Subcutaneous adipose tissue (tissue), 4 donors: ENCODE measurements around the gene GFRA1. TPM values are rescaled to one million over a fixed set of nuclear protein-coding genes. Genes with fewer than 3 reads are reported as not detected.

Source experiments
- total RNA-seq, 4 donors: library from RNA; depleted of rRNA; stranded (reverse); fragments of >200 nt; gene quantifications; one replicate each; pipeline ENCODE4 v1.1.0, GENCODE V29; 2016
- TF ChIP-seq, protein P1 (sequence below): fragments of 450-650 bp; IDR thresholded peaks from one replicate; pipeline ENCODE4 v1.5.1; 2016; ENCODE audit warnings: low read depth, mild to moderate bottlenecking, control low read depth, antibody characterized with exemption, moderate library complexity

The GFRA1 gene
- total RNA-seq, 4 donors from 2014 or later, result 47.8 to 152 (median 69.4) TPM

DNA sequence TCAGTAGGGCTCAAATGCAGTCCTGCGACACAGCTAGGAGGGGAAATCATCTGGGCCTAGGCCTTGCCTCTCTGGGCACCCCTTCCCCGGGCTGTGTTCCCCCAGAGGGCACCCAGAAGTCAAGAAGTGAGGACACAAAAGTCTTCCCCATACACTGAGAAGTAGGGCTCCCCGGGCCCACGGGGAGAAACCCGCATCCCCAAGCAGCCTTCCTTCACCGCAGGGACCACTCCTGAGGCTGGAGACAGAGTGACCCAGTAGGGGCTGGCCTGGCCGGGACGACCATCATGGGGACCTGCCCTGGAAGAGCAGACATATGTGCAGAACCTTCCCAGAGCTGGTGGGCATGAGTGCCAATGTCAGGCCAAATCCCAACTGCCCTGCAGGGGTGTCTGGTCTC is 163.5 kb downstream of the GFRA1 start:
- TF ChIP-seq, protein P1, sequence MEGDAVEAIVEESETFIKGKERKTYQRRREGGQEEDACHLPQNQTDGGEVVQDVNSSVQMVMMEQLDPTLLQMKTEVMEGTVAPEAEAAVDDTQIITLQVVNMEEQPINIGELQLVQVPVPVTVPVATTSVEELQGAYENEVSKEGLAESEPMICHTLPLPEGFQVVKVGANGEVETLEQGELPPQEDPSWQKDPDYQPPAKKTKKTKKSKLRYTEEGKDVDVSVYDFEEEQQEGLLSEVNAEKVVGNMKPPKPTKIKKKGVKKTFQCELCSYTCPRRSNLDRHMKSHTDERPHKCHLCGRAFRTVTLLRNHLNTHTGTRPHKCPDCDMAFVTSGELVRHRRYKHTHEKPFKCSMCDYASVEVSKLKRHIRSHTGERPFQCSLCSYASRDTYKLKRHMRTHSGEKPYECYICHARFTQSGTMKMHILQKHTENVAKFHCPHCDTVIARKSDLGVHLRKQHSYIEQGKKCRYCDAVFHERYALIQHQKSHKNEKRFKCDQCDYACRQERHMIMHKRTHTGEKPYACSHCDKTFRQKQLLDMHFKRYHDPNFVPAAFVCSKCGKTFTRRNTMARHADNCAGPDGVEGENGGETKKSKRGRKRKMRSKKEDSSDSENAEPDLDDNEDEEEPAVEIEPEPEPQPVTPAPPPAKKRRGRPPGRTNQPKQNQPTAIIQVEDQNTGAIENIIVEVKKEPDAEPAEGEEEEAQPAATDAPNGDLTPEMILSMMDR, result no peak

DNA sequence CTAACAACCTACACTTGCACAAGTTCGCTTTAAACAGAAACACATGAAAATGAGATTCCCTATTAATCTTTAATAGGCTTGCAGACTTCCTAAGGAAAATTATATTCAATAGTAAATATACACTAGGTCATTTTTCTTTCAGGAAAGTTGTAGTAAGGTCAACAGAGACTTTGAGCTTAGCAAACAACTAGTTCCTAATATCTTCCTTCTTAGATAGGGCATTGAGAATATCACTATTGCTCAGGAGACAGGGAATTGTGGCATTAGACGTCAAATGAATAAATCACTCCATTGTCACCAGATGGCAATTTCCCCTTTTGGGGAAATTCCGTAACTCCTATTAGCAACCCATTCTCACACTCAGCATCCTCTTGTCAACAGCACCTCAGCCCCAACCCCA is 164.9 kb downstream of the GFRA1 start:
- TF ChIP-seq, protein P1, result no peak

DNA sequence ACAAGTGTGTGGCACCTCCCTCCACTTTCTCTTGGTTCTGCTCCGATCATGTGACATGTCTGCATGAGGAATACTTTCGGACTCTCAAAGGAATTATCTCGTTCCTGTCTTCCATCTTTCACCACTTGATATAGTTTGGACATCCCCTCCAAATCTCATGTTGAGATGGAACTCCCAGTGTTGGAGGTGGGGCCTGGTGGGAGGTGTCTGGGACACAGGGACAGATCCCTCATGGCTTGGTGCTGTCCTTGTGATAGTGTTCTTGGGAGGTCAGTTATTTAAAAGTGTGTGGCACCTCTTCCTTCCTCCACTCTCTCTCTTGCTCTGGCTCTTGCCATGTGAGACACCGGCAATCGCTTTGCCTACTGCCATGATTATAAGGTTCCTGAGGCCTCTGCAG is 166.4 kb downstream of the GFRA1 start:
- TF ChIP-seq, protein P1, result no peak

DNA sequence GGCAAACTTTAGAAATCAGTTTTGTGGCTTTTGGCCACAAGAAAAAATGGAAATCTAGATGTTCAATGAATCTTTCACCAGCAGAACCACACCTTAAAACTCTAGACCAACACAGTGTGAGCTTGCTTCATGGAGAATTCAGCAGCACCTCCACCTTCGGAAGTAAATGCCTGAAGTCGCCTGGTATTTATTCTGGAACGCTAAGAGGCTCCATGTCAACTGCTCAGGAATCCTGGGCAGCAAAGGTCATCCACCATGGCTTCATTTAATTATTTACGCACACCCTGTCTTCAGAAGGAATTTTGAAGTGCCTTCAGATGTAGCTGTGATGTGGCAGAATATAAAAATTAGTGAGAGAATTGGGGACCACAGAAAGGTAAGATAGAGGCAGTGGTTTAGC is 167.7 kb downstream of the GFRA1 start:
- TF ChIP-seq, protein P1, result no peak

DNA sequence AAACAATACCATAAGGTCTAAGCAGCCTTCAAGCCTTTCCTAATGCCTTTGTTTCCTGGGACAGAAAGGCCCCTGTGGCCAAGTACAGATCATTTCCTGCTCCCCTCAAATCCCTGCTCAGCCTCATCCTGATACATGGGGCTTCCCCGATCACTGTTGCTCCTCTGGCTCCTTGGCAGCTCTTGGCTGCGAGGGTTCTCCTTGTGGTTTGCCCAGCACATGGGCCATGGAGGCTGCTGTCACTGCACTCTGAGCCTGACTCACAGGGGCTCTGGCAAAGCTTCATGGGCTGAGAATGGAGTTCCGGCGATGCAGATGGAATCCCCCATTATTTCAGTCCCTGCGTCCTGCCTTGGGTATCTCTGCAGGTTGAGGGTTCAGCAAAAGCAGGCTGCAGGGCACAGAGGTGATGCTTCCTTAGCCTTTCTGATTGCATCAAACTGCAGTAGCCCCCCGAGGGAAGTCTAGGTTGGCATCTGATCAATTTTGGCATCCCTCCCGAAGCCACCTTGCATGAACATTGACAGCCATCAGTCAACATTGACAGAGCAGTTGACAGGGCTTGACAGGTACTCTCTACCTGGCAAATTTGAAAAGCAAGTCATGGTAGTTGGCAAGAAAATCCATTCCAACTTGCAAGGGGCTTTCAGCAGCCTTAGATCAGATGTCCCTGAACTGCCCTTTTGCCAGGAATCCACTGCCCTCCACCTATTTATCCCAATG is 168.6 kb downstream of the GFRA1 start:
- TF ChIP-seq, protein P1, result no peak

DNA sequence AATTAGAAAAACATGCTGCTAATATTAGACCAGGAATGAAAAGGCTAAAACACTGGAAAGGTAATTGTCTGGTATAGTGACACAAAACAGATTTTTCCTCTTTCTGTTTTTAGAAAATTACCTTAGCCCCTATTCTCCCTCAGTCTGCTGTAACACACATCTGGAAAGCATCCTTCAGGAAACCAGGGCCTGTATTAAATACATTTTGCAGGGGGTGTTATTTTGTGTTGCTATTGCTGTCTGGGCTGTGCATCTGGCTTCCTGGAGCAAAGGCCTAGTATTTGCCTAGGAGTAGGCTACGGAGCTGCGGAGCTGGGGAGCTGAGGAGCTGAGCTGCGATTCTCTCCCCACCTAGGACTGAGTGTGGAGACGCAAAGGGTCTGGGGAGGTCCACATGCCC is 169.3 kb downstream of the GFRA1 start:
- TF ChIP-seq, protein P1, result no peak

DNA sequence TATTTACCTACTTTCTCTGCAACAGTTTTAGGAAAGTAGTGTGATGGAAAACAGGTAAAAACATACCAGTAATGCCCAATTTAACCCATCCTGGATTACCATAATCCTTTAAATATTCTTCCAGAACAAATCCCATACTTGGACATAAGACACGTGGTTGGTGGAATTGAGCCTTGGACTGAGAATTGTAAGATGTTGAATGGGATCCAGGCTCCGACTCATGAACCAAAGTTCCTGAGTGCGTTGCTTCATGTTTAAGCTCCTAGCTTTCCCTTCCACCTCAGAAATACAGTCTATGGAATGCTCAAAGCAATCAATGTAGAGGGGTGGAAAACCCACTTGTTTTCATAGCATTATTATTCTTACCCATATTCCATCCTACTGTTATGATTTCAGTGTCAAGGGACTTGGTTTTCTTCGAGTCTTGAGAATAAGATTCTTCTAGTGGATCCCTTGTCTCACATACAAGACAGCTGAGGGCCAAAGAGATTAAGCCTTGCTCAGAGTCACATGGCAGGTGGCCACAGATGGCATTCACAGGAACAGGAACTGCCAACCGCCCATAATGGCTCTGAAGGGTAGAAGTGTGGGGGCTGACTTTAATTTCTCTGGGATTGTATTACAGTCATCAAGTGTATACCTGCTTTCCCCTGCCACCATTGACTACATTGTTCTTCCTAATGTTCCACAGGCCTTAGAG is 171.2 kb downstream of the GFRA1 start:
- TF ChIP-seq, protein P1, result no peak
